Measurements from ENCODE around the gene RASAL2. TPM values are rescaled to one million over a fixed set of nuclear protein-coding genes. Genes with fewer than 3 reads are reported as not detected.

Gene RASAL2
- polyA plus RNA-seq, 2 of the 4 experiments (the other 2 are of a cell fraction): 7.1 to 17.6 TPM

GRCh38 chr1:178266619-178267066, 172.7 kb downstream of the RASAL2 start:
- TF ChIP-seq HOXB5 (CRISPR knock-in tag; IDR thresholded peaks at IDR 0.05) (no peak), TFCP2L1 (CRISPR knock-in tag; IDR thresholded peaks at IDR 0.05) (no peak), ESRRA (IDR thresholded peaks at IDR 0.05; ENCODE audit: borderline replicate concordance, low read length) (no peak), CHD2 (IDR thresholded peaks at IDR 0.05; ENCODE audit: low read length, partially characterized antibody) (no peak), RARB (CRISPR knock-in tag; IDR thresholded peaks at IDR 0.05) (no peak), FOSB (CRISPR knock-in tag; IDR thresholded peaks at IDR 0.05) (no peak), ZFP36 (IDR thresholded peaks at IDR 0.05; ENCODE audit: borderline replicate concordance, partially characterized antibody) (no peak), ATOH8 (CRISPR knock-in tag; IDR thresholded peaks at IDR 0.05; ENCODE audit: low read depth) (no peak), EP300 (IDR thresholded peaks at IDR 0.05) (no peak)
- TF ChIP-seq, protein P1, sequence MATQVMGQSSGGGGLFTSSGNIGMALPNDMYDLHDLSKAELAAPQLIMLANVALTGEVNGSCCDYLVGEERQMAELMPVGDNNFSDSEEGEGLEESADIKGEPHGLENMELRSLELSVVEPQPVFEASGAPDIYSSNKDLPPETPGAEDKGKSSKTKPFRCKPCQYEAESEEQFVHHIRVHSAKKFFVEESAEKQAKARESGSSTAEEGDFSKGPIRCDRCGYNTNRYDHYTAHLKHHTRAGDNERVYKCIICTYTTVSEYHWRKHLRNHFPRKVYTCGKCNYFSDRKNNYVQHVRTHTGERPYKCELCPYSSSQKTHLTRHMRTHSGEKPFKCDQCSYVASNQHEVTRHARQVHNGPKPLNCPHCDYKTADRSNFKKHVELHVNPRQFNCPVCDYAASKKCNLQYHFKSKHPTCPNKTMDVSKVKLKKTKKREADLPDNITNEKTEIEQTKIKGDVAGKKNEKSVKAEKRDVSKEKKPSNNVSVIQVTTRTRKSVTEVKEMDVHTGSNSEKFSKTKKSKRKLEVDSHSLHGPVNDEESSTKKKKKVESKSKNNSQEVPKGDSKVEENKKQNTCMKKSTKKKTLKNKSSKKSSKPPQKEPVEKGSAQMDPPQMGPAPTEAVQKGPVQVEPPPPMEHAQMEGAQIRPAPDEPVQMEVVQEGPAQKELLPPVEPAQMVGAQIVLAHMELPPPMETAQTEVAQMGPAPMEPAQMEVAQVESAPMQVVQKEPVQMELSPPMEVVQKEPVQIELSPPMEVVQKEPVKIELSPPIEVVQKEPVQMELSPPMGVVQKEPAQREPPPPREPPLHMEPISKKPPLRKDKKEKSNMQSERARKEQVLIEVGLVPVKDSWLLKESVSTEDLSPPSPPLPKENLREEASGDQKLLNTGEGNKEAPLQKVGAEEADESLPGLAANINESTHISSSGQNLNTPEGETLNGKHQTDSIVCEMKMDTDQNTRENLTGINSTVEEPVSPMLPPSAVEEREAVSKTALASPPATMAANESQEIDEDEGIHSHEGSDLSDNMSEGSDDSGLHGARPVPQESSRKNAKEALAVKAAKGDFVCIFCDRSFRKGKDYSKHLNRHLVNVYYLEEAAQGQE (IDR thresholded peaks at IDR 0.05): no peak
- TF ChIP-seq, protein P2, sequence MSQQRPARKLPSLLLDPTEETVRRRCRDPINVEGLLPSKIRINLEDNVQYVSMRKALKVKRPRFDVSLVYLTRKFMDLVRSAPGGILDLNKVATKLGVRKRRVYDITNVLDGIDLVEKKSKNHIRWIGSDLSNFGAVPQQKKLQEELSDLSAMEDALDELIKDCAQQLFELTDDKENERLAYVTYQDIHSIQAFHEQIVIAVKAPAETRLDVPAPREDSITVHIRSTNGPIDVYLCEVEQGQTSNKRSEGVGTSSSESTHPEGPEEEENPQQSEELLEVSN (IDR thresholded peaks at IDR 0.05; ENCODE audit: borderline replicate concordance, low read depth): no peak
- ChIA-PET CTCF (interaction anchor here (1.2 to 1.5 kb wide), 3 partner anchors 24 to 33 kb away, joined by 3 to 5 read pairs (median 3); no protein-coding TSS in a partner anchor), POLR2A (no interaction called here)
- DNase-seq (ENCODE audit: low read depth in 1 of 2, low spot score in 1 of 2) (no peak), ATAC-seq (no peak), FAIRE-seq (no peak)
- H3K4me1 ChIP-seq: peaks cover 41% of the 10 kb centered on the region
- H3K4me2 ChIP-seq: no peak overlapping the region
- WGBS (ENCODE audit: missing lambda C conversion rate): 93% methylated on average over 4 of the region's 4 CpGs
- H3K4me3 ChIP-seq: no peak overlapping the region
- peak overlapping the region in 1 of 2 experiments; percentile 50; a peak in 3 of 6 replicates for H3K27ac ChIP-seq
- H3K9me3 ChIP-seq: no peaks in the 10 kb centered on the region

DNA sequence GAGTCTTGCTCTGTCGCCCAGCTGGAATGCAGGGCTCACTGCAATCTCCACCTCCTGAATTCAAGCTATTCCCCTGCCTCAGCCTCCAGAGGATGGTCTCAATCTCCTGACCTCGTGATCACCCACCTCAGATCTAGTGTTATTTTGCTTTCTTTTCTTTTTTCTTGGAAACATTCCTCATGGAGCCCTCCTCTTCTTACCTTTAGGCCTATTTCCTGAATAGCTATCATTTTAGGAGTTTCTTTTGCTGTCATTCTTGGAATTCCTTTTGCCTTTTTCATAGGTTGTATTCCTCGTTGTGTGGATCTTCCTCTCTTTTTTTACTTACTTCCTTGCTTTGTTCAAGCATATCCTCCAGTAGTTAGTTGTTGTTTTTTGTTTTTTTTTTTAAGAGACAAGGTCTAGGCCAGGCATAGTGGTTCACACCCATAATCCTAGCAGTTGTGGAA, 173.8 kb downstream of the RASAL2 start:
- CTCF ChIA-PET: interaction anchor here (0.6 to 1.8 kb wide), 6 partner anchors 15 to 325 kb away, joined by 3 to 7 read pairs (median 3); no protein-coding TSS in a partner anchor
- peak; percentile 44 to 80; a peak in 4 of 6 replicates for ATAC-seq

More for the DNA sequence above, 173.8 kb downstream of the RASAL2 start:
- H3K4me2 ChIP-seq: peak overlapping the region; percentile 54
- H3K4me3 ChIP-seq: no peak overlapping the region
- peaks cover 33% of the 10 kb centered on the region for H3K4me1 ChIP-seq
- H3K9me3 ChIP-seq: no peaks in the 10 kb centered on the region
- FAIRE-seq (peak; percentile 63), DNase-seq (ENCODE audit: low read depth in 1 of 2, low spot score in 1 of 2) (peak in 1 of 2 experiments; percentile 45)
- WGBS (ENCODE audit: missing lambda C conversion rate): 11% methylated on average over 3 of the region's 3 CpGs
- POLR2A ChIA-PET: no interaction called here
- peak overlapping the region; percentile 32 to 77; a peak in 5 of 6 replicates for H3K27ac ChIP-seq
- TF ChIP-seq CEBPB (IDR thresholded peaks at IDR 0.05) (no peak), FOSL2 (IDR thresholded peaks at IDR 0.05) (no peak), FOSL2 (CRISPR knock-in tag; IDR thresholded peaks at IDR 0.05) (0 out of 2 replicates have a peak, but pooled peaks have one; percentile 25), ELK1 (IDR thresholded peaks at IDR 0.05; ENCODE audit: low read depth, low read length) (no peak), ZNF302 (CRISPR knock-in tag; IDR thresholded peaks at IDR 0.05) (0 out of 2 replicates have a peak, but pooled peaks have one; percentile 19), FOXS1 (CRISPR knock-in tag; IDR thresholded peaks at IDR 0.05) (no peak), GATA3 (IDR thresholded peaks at IDR 0.05; ENCODE audit: borderline replicate concordance) (peak; percentile 33; the same call in 1 of the 2 replicates), RCOR1 (IDR thresholded peaks at IDR 0.05; ENCODE audit: low read depth, low read length) (no peak)
- TF ChIP-seq, protein P3, sequence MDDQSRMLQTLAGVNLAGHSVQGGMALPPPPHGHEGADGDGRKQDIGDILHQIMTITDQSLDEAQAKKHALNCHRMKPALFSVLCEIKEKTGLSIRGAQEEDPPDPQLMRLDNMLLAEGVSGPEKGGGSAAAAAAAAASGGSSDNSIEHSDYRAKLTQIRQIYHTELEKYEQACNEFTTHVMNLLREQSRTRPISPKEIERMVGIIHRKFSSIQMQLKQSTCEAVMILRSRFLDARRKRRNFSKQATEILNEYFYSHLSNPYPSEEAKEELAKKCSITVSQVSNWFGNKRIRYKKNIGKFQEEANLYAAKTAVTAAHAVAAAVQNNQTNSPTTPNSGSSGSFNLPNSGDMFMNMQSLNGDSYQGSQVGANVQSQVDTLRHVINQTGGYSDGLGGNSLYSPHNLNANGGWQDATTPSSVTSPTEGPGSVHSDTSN (IDR thresholded peaks at IDR 0.05): no peak

Data from A549 (cell line).